ENCODE measurements around the gene F7. TPM values are rescaled to one million over a fixed set of nuclear protein-coding genes. Genes with fewer than 3 reads are reported as not detected.
"Not testable (repeated sequence)": the region's sequence is repeated elsewhere in the genome, so short reads cannot be mapped to it uniquely, and the experiment has no call there.

Gene F7
- total and polyA plus RNA-seq, 2 experiments from 2014 or later, result not detected

GRCh38 chr13:113159701-113160100 is 54.1 kb downstream of the F7 start:
- H3K9me2 ChIP-seq (ENCODE audit: insufficient read depth), result no peaks in the 10 kb centered on the region
- H4K20me1 ChIP-seq (ENCODE audit: insufficient read depth), result no peaks in the 10 kb centered on the region
- H3K27ac ChIP-seq, result no peak overlapping the region
- TF ChIP-seq EZH2phosphoT487 (IDR thresholded peaks at IDR 0.05; ENCODE audit: insufficient read depth, low read depth), result no peak
- no peak for TF ChIP-seq EZH2 (IDR thresholded peaks at IDR 0.05; ENCODE audit: insufficient read depth, poor library complexity, severe bottlenecking)
- no peak overlapping the region for H3K4me3 ChIP-seq
- H3K79me2 ChIP-seq (ENCODE audit: insufficient read depth), result no peaks in the 10 kb centered on the region
- no peak for DNase-seq
- peaks cover 8% of the 10 kb centered on the region; the same call in 1 of the 2 replicates for H3F3A ChIP-seq (ENCODE audit: insufficient read depth)
- no peak overlapping the region for H3K4me2 ChIP-seq (ENCODE audit: unreplicated experiment)
- 72 to 74% methylated on average over 19 to 20 of the region's 20 CpGs for WGBS, 2 experiments (ENCODE audit: low coverage in 1 of 2, low lambda C conversion rate in 2 of 2, missing lambda C conversion rate in 2 of 2)
- H3K4me1 ChIP-seq (ENCODE audit: insufficient read depth), result no peaks in the 10 kb centered on the region
- H3K9me3 ChIP-seq (ENCODE audit: low read depth), result no peaks in the 10 kb centered on the region
- in situ Hi-C loops (cut with MboI), result no loop called here
- no peak overlapping the region for H3K9ac ChIP-seq
- no peaks in the 10 kb centered on the region for H3K36me3 ChIP-seq (ENCODE audit: low read depth)
- no peak overlapping the region for H2AFZ ChIP-seq
- no peaks in the 10 kb centered on the region; the same call in none of the 2 replicates for H3K27me3 ChIP-seq (replicated peaks; ENCODE audit: insufficient read depth)

- no peak overlapping the region for H3K27ac ChIP-seq
- no peak overlapping the region for H3K4me2 ChIP-seq (ENCODE audit: unreplicated experiment)
- in situ Hi-C loops (cut with MboI), result no loop called here
- H2AFZ ChIP-seq, result no peak overlapping the region
- H3K4me3 ChIP-seq, result no peak overlapping the region
- H4K20me1 ChIP-seq (ENCODE audit: insufficient read depth), result no peaks in the 10 kb centered on the region
- no peaks in the 10 kb centered on the region for H3K9me3 ChIP-seq (ENCODE audit: low read depth)
- H3F3A ChIP-seq (ENCODE audit: insufficient read depth), result no peaks in the 10 kb centered on the region
- H3K36me3 ChIP-seq (ENCODE audit: low read depth), result no peaks in the 10 kb centered on the region
- no peaks in the 10 kb centered on the region for H3K4me1 ChIP-seq (ENCODE audit: insufficient read depth)
- no peak for TF ChIP-seq EZH2 (IDR thresholded peaks at IDR 0.05; ENCODE audit: insufficient read depth, poor library complexity, severe bottlenecking)
- no peak for TF ChIP-seq EZH2phosphoT487 (IDR thresholded peaks at IDR 0.05; ENCODE audit: insufficient read depth, low read depth)
- no peaks in the 10 kb centered on the region for H3K79me2 ChIP-seq (ENCODE audit: insufficient read depth)
- no peaks in the 10 kb centered on the region for H3K9me2 ChIP-seq (ENCODE audit: insufficient read depth)
- 62 to 65% methylated on average over 12 of the region's 12 CpGs for WGBS, 2 experiments (ENCODE audit: low coverage in 1 of 2, low lambda C conversion rate in 2 of 2, missing lambda C conversion rate in 2 of 2)
- DNase-seq, result no peak
- H3K27me3 ChIP-seq (replicated peaks; ENCODE audit: insufficient read depth), result no peaks in the 10 kb centered on the region; the same call in none of the 2 replicates
- H3K9ac ChIP-seq, result no peak overlapping the region
These were observed 55.4 kb downstream of the F7 start for GRCh38 chr13:113160983-113161382.

GRCh38 chr13:113161433-113161832 is 55.8 kb downstream of the F7 start:
- Histone ChIP-seq H3K9me2 (ENCODE audit: insufficient read depth) (no peaks in the 10 kb centered on the region), H3K27ac (no peak overlapping the region), H3K4me3 (no peak overlapping the region), H3K4me2 (ENCODE audit: unreplicated experiment) (no peak overlapping the region), H3K27me3 (replicated peaks; ENCODE audit: insufficient read depth) (no peaks in the 10 kb centered on the region; the same call in none of the 2 replicates), H3K79me2 (ENCODE audit: insufficient read depth) (no peaks in the 10 kb centered on the region), H3F3A (ENCODE audit: insufficient read depth) (no peaks in the 10 kb centered on the region), H3K4me1 (ENCODE audit: insufficient read depth) (no peaks in the 10 kb centered on the region), H2AFZ (no peak overlapping the region), H3K9me3 (ENCODE audit: low read depth) (no peaks in the 10 kb centered on the region), H4K20me1 (ENCODE audit: insufficient read depth) (no peaks in the 10 kb centered on the region), H3K9ac (no peak overlapping the region), H3K36me3 (ENCODE audit: low read depth) (no peaks in the 10 kb centered on the region)
- TF ChIP-seq EZH2phosphoT487 (IDR thresholded peaks at IDR 0.05; ENCODE audit: insufficient read depth, low read depth) (no peak), EZH2 (IDR thresholded peaks at IDR 0.05; ENCODE audit: insufficient read depth, poor library complexity, severe bottlenecking) (no peak)
- 41 to 49% methylated on average over 9 to 15 of the region's 16 CpGs for WGBS, 2 experiments (ENCODE audit: low coverage in 1 of 2, low lambda C conversion rate in 2 of 2, missing lambda C conversion rate in 2 of 2)
- no peak for DNase-seq
- in situ Hi-C loops (cut with MboI), result no loop called here

- H3K27ac ChIP-seq; in situ Hi-C loops (cut with MboI); H3K9me2 ChIP-seq (ENCODE audit: insufficient read depth); H2AFZ ChIP-seq; H3F3A ChIP-seq (ENCODE audit: insufficient read depth); H3K36me3 ChIP-seq (ENCODE audit: low read depth); H3K9ac ChIP-seq; H3K27me3 ChIP-seq (replicated peaks; ENCODE audit: insufficient read depth); H4K20me1 ChIP-seq (ENCODE audit: insufficient read depth); DNase-seq; H3K4me3 ChIP-seq; H3K79me2 ChIP-seq (ENCODE audit: insufficient read depth); H3K4me2 ChIP-seq (ENCODE audit: unreplicated experiment); H3K9me3 ChIP-seq (ENCODE audit: low read depth); H3K4me1 ChIP-seq (ENCODE audit: insufficient read depth): not testable (repeated sequence)
- 37% methylated on average over 10 of the region's 13 CpGs; no CpG with 5 or more reads in 1 of the 2 experiments for WGBS, 2 experiments (ENCODE audit: low coverage in 1 of 2, low lambda C conversion rate in 2 of 2, missing lambda C conversion rate in 2 of 2)
These were observed 56.4 kb downstream of the F7 start for GRCh38 chr13:113161975-113162374.
